Smooth muscle cell (in vitro differentiated cells): ENCODE measurements around the gene MBTPS1. TPM values are rescaled to one million over a fixed set of nuclear protein-coding genes. Genes with fewer than 3 reads are reported as not detected.

Experiments
- DNase-seq: peaks from one replicate; lab custom pipeline; 2025; ENCODE audit not compliant: unreplicated experiment; lab: John Stamatoyannopoulos, UW
- H2AFZ ChIP-seq: fragments of 200-600 bp; sonication (generic); 2 replicates; pipeline ENCODE4 v1.6.0; 2016; ENCODE audit warnings: antibody characterized with exemption, low read depth, mild to moderate bottlenecking
- H3F3A ChIP-seq: fragments of 200-600 bp; sonication (generic); 2 replicates; pipeline ENCODE4 v1.6.0; 2017; ENCODE audit warnings: antibody characterized with exemption, low read depth
- H3K27ac ChIP-seq: fragments of 200-600 bp; sonication (generic); 2 replicates; pipeline ENCODE4 v1.5.1; 2016; ENCODE audit warnings: low read depth, mild to moderate bottlenecking
- H3K27me3 ChIP-seq: fragments of 200-600 bp; sonication (generic); 2 replicates; pipeline ENCODE4 v1.6.1; 2016; ENCODE audit warnings: low read depth, mild to moderate bottlenecking
- H3K36me3 ChIP-seq: fragments of 200-600 bp; sonication (generic); 2 replicates; pipeline ENCODE4 v1.5.1; 2016; ENCODE audit warnings: low read depth
- H3K4me1 ChIP-seq: fragments of 200-600 bp; sonication (generic); 2 replicates; pipeline ENCODE4 v1.5.1; 2016; ENCODE audit warnings: low read depth
- H3K4me2 ChIP-seq: fragments of 200-600 bp; sonication (generic); 2 replicates; pipeline ENCODE4 v1.6.0; 2016; ENCODE audit warnings: mild to moderate bottlenecking
- H3K4me3 ChIP-seq: fragments of 200-600 bp; sonication (generic); 2 replicates; pipeline ENCODE4 v1.5.1; 2016; ENCODE audit warnings: mild to moderate bottlenecking
- H3K79me2 ChIP-seq: fragments of 200-600 bp; sonication (generic); 2 replicates; pipeline ENCODE4 v1.6.0; 2016; ENCODE audit warnings: low read depth, mild to moderate bottlenecking
- H3K9ac ChIP-seq: fragments of 200-600 bp; sonication (generic); 2 replicates; pipeline ENCODE4 v1.6.0; 2016; ENCODE audit warnings: low read depth
- H3K9me3 ChIP-seq: fragments of 200-600 bp; sonication (generic); replicated peaks from 2 replicates; pipeline ENCODE4 v1.5.1; 2016; ENCODE audit warnings: low read depth
- H4K20me1 ChIP-seq: fragments of 200-600 bp; sonication (generic); 2 replicates; pipeline ENCODE4 v1.6.0; 2016; ENCODE audit warnings: low read depth
- CTCF ChIP-seq: fragments of 200-600 bp; sonication (generic); IDR thresholded peaks from 2 replicates; pipeline ENCODE4 v1.5.1; 2017; ENCODE audit warnings: borderline replicate concordance, mild to moderate bottlenecking, antibody characterized with exemption; ENCODE audit not compliant: insufficient read depth, poor library complexity, severe bottlenecking
- WGBS: methylation state at CpG from one replicate; pipeline ENCODE4 v1.1.7; 2016; ENCODE audit warnings: low lambda C conversion rate; 5-methylcytosine and 5-hydroxymethylcytosine counted together
- polyA plus RNA-seq: library from polyadenylated mRNA; unstranded; fragments of >200 nt; fragmentation: Nextera tagmentation; extraction: Ambion mirVana; gene quantifications from 2 replicates; pipeline ENCODE4 v1.2.1, GENCODE V29; 2016
- total RNA-seq: library from RNA; depleted of rRNA; stranded (reverse); fragments of >200 nt; gene quantifications from 2 replicates; pipeline ENCODE4 v1.2.3, GENCODE V29; 2014

Gene MBTPS1
- total and polyA plus RNA-seq, 2 experiments from 2014 or later = 51.9 to 68.9 TPM

DNA sequence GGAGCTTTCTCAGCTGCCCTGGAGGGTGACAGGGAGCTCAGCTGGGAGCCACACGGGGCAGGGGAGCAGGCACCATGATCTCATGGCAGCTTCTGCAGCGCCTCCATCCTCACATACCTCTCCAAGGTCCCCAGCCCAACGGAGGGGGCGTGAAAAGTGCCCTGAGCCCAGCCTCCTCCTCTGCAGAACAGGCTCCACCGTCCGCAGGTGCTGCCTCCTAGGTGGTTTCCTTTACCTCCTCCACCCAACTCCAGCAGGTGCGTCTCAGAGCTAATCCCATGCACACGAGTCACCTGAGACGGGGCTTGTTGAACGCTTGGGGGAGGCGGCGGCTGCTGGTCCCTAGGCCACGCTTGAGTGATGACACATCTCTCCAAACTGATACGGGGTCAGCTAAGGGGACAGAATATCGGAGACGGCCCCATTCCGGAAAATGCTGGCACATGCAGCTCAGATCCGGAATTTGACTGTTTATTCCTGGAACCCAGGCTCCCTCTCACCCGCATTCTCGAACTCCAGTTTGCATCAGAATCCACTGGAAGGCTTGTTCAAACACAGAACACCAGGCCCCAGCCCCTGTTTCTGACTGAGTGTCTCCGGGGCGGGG lies 73.8 kb downstream of the MBTPS1 start:
- peaks cover 21% of the 10 kb centered on the region for H3K4me1 ChIP-seq
- H3F3A ChIP-seq = no peaks in the 10 kb centered on the region
- no peaks in the 10 kb centered on the region for H3K9me3 ChIP-seq
- no peak overlapping the region for H3K9ac ChIP-seq
- DNase-seq = no peak
- H3K79me2 ChIP-seq = no peaks in the 10 kb centered on the region
- no peak overlapping the region for H3K4me3 ChIP-seq
- H2AFZ ChIP-seq = no peak overlapping the region
- no peak overlapping the region for H3K4me2 ChIP-seq
- TF ChIP-seq CTCF = no peak
- H3K27ac ChIP-seq = no peak overlapping the region
- no peaks in the 10 kb centered on the region for H3K36me3 ChIP-seq
- whole genome bisulfite sequencing = 64% methylated on average over 22 of the region's 22 CpGs
- H4K20me1 ChIP-seq = no peaks in the 10 kb centered on the region
- no peaks in the 10 kb centered on the region for H3K27me3 ChIP-seq

GRCh38 chr16:84042308-84042878 lies 74.3 kb downstream of the MBTPS1 start, which contains the start of gene SLC38A8:
SLC38A8 (minus strand) TSS chr16:84042795; CDS start chr16:84042157, 638 bp downstream.
- WGBS = 78% methylated on average over 7 of the region's 9 CpGs
- Histone ChIP-seq H3K9me3 (no peaks in the 10 kb centered on the region), H3K4me2 (no peak within 1 kb of the TSS)

GRCh38 chr16:84041881-84042280 lies 74.9 kb downstream of the MBTPS1 start:
- WGBS = 87% methylated on average over 17 of the region's 17 CpGs

More at GRCh38 chr16:84042308-84042878, 74.3 kb downstream of the MBTPS1 start, which contains the start of gene SLC38A8:
- H2AFZ ChIP-seq = no peak within 1 kb of the TSS
- no peaks in the 10 kb centered on the region for H3K36me3 ChIP-seq
- no peak within 1 kb of the TSS for H3K4me3 ChIP-seq
- no peaks in the 10 kb centered on the region for H3K79me2 ChIP-seq
- H3K27me3 ChIP-seq = no peaks in the 10 kb centered on the region
- H3F3A ChIP-seq = no peaks in the 10 kb centered on the region
- H3K4me1 ChIP-seq = peaks cover 21% of the 10 kb centered on the region
- no peak for TF ChIP-seq CTCF
- no peak within 1 kb of the TSS for H3K9ac ChIP-seq
- no peak within 1 kb of the TSS for H3K27ac ChIP-seq
- DNase-seq = no peak
- no peaks in the 10 kb centered on the region for H4K20me1 ChIP-seq

More at GRCh38 chr16:84041881-84042280, 74.9 kb downstream of the MBTPS1 start:
- Histone ChIP-seq H3K79me2 (no peaks in the 10 kb centered on the region), H3K4me3 (no peak overlapping the region), H3K9ac (no peak overlapping the region), H4K20me1 (no peaks in the 10 kb centered on the region), H2AFZ (no peak overlapping the region), H3K4me2 (no peak overlapping the region), H3K27me3 (no peaks in the 10 kb centered on the region), H3K9me3 (no peaks in the 10 kb centered on the region), H3K27ac (no peak overlapping the region), H3F3A (no peaks in the 10 kb centered on the region), H3K4me1 (peaks cover 21% of the 10 kb centered on the region), H3K36me3 (no peaks in the 10 kb centered on the region)
- no peak for DNase-seq
- TF ChIP-seq CTCF = no peak
